Liver (tissue), 3 donors: ENCODE results near the gene BAIAP3.

ENCODE experiments used
- FOXA1 ChIP-seq: IDR thresholded peaks from 2 replicates; pipeline ENCODE4 v1.6.1; 2016; ENCODE audit warnings: antibody characterized with exemption
- GABPA ChIP-seq, 2 donors: IDR thresholded peaks in 1 of 2; conservative IDR thresholded peaks in 1 of 2; 2 replicates each; pipeline ENCODE4 v1.6.1; 2016; ENCODE audit warnings: antibody characterized with exemption in 2 of 2, mild to moderate bottlenecking in 1 of 2, moderate library complexity in 1 of 2
- HNF4G ChIP-seq: IDR thresholded peaks from 2 replicates; pipeline ENCODE4 v1.6.1; 2016; ENCODE audit warnings: antibody characterized with exemption
- JUND ChIP-seq, 2 donors: IDR thresholded peaks; 2 replicates each; pipeline ENCODE4 v1.6.1; 2016; ENCODE audit warnings: antibody characterized with exemption in 2 of 2
- MAX ChIP-seq: IDR thresholded peaks from 2 replicates; pipeline ENCODE4 v1.6.1; 2016; ENCODE audit warnings: antibody characterized with exemption
- NR2F2 ChIP-seq: IDR thresholded peaks from 2 replicates; pipeline ENCODE4 v1.6.1; 2016; ENCODE audit warnings: antibody characterized with exemption
- RAD21 ChIP-seq, 2 donors: IDR thresholded peaks; 2 replicates each; pipeline ENCODE4 v1.6.1; 2016; ENCODE audit warnings: antibody characterized with exemption in 2 of 2, mild to moderate bottlenecking in 2 of 2
- RXRA ChIP-seq, 2 donors: IDR thresholded peaks; 2 replicates each; pipeline ENCODE4 v1.6.1; 2017 to 2018; ENCODE audit warnings: antibody characterized with exemption in 2 of 2, mild to moderate bottlenecking in 1 of 2
- SP1 ChIP-seq: IDR thresholded peaks from 2 replicates; pipeline ENCODE4 v1.6.1; 2018; ENCODE audit warnings: antibody characterized with exemption, mild to moderate bottlenecking
- TAF1 ChIP-seq: conservative IDR thresholded peaks from 2 replicates; pipeline ENCODE4 v1.6.1; 2016; ENCODE audit warnings: antibody characterized with exemption, mild to moderate bottlenecking
- YY1 ChIP-seq: IDR thresholded peaks from 2 replicates; pipeline ENCODE4 v1.6.1; 2016; ENCODE audit warnings: antibody characterized with exemption, mild to moderate bottlenecking
- TF ChIP-seq, protein P1 (sequence below): fragments of 150-350 bp; IDR thresholded peaks from 2 replicates; pipeline ENCODE4 v1.5.1; 2017; ENCODE audit warnings: improper control_type of control experiment, low read depth, low read length; ENCODE audit not compliant: missing input control
- TF ChIP-seq, protein P2 (sequence below): IDR thresholded peaks from 2 replicates; pipeline ENCODE4 v1.6.1; 2016; ENCODE audit warnings: antibody characterized with exemption, mild to moderate bottlenecking
- TF ChIP-seq, protein P3 (sequence below): IDR thresholded peaks from 2 replicates; pipeline ENCODE4 v1.6.1; 2016; ENCODE audit warnings: antibody characterized with exemption
- donor health status: healthy.
- donor health status: healthy.

- TF ChIP-seq TAF1, result no peak
- no peak for TF ChIP-seq RAD21 (IDR thresholded peaks at IDR 0.05)
- TF ChIP-seq, protein P1, sequence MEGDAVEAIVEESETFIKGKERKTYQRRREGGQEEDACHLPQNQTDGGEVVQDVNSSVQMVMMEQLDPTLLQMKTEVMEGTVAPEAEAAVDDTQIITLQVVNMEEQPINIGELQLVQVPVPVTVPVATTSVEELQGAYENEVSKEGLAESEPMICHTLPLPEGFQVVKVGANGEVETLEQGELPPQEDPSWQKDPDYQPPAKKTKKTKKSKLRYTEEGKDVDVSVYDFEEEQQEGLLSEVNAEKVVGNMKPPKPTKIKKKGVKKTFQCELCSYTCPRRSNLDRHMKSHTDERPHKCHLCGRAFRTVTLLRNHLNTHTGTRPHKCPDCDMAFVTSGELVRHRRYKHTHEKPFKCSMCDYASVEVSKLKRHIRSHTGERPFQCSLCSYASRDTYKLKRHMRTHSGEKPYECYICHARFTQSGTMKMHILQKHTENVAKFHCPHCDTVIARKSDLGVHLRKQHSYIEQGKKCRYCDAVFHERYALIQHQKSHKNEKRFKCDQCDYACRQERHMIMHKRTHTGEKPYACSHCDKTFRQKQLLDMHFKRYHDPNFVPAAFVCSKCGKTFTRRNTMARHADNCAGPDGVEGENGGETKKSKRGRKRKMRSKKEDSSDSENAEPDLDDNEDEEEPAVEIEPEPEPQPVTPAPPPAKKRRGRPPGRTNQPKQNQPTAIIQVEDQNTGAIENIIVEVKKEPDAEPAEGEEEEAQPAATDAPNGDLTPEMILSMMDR, result no peak
- TF ChIP-seq, protein P2, sequence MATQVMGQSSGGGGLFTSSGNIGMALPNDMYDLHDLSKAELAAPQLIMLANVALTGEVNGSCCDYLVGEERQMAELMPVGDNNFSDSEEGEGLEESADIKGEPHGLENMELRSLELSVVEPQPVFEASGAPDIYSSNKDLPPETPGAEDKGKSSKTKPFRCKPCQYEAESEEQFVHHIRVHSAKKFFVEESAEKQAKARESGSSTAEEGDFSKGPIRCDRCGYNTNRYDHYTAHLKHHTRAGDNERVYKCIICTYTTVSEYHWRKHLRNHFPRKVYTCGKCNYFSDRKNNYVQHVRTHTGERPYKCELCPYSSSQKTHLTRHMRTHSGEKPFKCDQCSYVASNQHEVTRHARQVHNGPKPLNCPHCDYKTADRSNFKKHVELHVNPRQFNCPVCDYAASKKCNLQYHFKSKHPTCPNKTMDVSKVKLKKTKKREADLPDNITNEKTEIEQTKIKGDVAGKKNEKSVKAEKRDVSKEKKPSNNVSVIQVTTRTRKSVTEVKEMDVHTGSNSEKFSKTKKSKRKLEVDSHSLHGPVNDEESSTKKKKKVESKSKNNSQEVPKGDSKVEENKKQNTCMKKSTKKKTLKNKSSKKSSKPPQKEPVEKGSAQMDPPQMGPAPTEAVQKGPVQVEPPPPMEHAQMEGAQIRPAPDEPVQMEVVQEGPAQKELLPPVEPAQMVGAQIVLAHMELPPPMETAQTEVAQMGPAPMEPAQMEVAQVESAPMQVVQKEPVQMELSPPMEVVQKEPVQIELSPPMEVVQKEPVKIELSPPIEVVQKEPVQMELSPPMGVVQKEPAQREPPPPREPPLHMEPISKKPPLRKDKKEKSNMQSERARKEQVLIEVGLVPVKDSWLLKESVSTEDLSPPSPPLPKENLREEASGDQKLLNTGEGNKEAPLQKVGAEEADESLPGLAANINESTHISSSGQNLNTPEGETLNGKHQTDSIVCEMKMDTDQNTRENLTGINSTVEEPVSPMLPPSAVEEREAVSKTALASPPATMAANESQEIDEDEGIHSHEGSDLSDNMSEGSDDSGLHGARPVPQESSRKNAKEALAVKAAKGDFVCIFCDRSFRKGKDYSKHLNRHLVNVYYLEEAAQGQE, result no peak
- TF ChIP-seq MAX, result no peak
- TF ChIP-seq SP1, result no peak
- TF ChIP-seq, protein P3, sequence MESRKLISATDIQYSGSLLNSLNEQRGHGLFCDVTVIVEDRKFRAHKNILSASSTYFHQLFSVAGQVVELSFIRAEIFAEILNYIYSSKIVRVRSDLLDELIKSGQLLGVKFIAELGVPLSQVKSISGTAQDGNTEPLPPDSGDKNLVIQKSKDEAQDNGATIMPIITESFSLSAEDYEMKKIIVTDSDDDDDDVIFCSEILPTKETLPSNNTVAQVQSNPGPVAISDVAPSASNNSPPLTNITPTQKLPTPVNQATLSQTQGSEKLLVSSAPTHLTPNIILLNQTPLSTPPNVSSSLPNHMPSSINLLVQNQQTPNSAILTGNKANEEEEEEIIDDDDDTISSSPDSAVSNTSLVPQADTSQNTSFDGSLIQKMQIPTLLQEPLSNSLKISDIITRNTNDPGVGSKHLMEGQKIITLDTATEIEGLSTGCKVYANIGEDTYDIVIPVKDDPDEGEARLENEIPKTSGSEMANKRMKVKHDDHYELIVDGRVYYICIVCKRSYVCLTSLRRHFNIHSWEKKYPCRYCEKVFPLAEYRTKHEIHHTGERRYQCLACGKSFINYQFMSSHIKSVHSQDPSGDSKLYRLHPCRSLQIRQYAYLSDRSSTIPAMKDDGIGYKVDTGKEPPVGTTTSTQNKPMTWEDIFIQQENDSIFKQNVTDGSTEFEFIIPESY, result no peak
- TF ChIP-seq YY1, result no peak
- TF ChIP-seq NR2F2, result no peak
- TF ChIP-seq GABPA (IDR thresholded peaks at IDR 0.05 in 1 of 2, conservative IDR thresholded peaks at IDR 0.05 in 1 of 2), result no peak
- no peak for TF ChIP-seq RXRA (IDR thresholded peaks at IDR 0.05)
- no peak for TF ChIP-seq HNF4G
- no peak for TF ChIP-seq FOXA1
- TF ChIP-seq JUND (IDR thresholded peaks at IDR 0.05), result no peak
Observed at GRCh38 chr16:1375741-1376410, 42.4 kb downstream of the BAIAP3 start.
